B cell (primary cell): ENCODE results near the gene NOTCH3. TPM values are rescaled to one million over a fixed set of nuclear protein-coding genes. Genes with fewer than 3 reads are reported as not detected.

Source experiments
- ATAC-seq: fragments of 200-7000 bp; cut with Tn5 transposase; one replicate; pipeline ENCODE4 v1.10.0; 2021; ENCODE audit warnings: low read depth, mild to moderate bottlenecking, moderate number of reproducible peaks, moderate library complexity
- CTCF ChIA-PET: fragments of 350-600 bp; sonication (Branson Sonifier 250); formaldehyde crosslinking; loops from one replicate; lab custom pipeline; 2021; ENCODE audit warnings: antibody characterized with exemption, inconsistent platforms; lab: Charles Lee
- POLR2A ChIA-PET: fragments of 350-600 bp; sonication (Branson Sonifier 250); formaldehyde crosslinking; loops from one replicate; lab custom pipeline; 2021; ENCODE audit warnings: antibody characterized with exemption; lab: Charles Lee
- DNase-seq: peaks from one replicate; pipeline ENCODE4 v3.0.0; 2013
- H2AFZ ChIP-seq: 2 replicates; pipeline ENCODE4 v1.6.1; 2012; ENCODE audit warnings: mild to moderate bottlenecking, low read depth, low read length; ENCODE audit not compliant: insufficient read depth, poor library complexity, severe bottlenecking
- H3K27ac ChIP-seq, 2 donors: 1 replicate in 1 of 2; 2 replicates in 1 of 2; pipeline ENCODE4 v1.5.1; 2012 to 2013; ENCODE audit warnings: low read length in 2 of 2, mild to moderate bottlenecking in 2 of 2, moderate library complexity in 1 of 2
- H3K27me3 ChIP-seq, 4 experiments: fragments of 200-600 bp in 1 of 4; sonication (generic) in 1 of 4; replicated peaks in 1 of 4; 1 replicate in 2 of 4; 2 replicates in 2 of 4; pipeline versions ENCODE4 v1.6.1 to v1.7.0; 2013 to 2016; ENCODE audit warnings: low read length in 3 of 4, mild to moderate bottlenecking in 2 of 4, mixed read lengths in 1 of 4, moderate library complexity in 1 of 4; ENCODE audit not compliant: insufficient read depth in 4 of 4, control insufficient read depth in 3 of 4; ENCODE audit errors: control extremely low read depth in 1 of 4
- H3K36me3 ChIP-seq, 2 experiments: replicated peaks in 1 of 2; 1 replicate in 1 of 2; 2 replicates in 1 of 2; pipeline versions ENCODE4 v1.6.1 to v1.7.1; 2013; ENCODE audit warnings: low read length in 1 of 2; ENCODE audit not compliant: insufficient read depth in 2 of 2, control insufficient read depth in 1 of 2; ENCODE audit errors: control extremely low read depth in 1 of 2, extremely low read depth in 1 of 2
- H3K4me1 ChIP-seq, 2 donors: fragments of 200-600 bp in 1 of 2; sonication (generic) in 1 of 2; 1 replicate in 1 of 2; 2 replicates in 1 of 2; pipeline versions ENCODE4 v1.5.1 to v1.6.1; 2013 to 2017; ENCODE audit warnings: low read length in 2 of 2; ENCODE audit not compliant: control insufficient read depth in 2 of 2, insufficient read depth in 2 of 2
- H3K4me2 ChIP-seq: replicated peaks from 2 replicates; pipeline ENCODE3; 2012; ENCODE audit warnings: mild to moderate bottlenecking, low read depth, low read length; ENCODE audit not compliant: poor library complexity, severe bottlenecking
- H3K4me3 ChIP-seq, 5 experiments: fragments of 200-600 bp in 1 of 5; sonication (generic) in 1 of 5; 1 replicate in 3 of 5; 2 replicates in 2 of 5; pipeline versions ENCODE4 v1.5.1 to v1.7.0; 2011 to 2016; ENCODE audit warnings: low read length in 4 of 5, mild to moderate bottlenecking in 4 of 5, low read depth in 2 of 5, control low read depth in 1 of 5, moderate library complexity in 1 of 5; ENCODE audit not compliant: insufficient read depth in 1 of 5; ENCODE audit errors: control extremely low read depth in 1 of 5, extremely low read depth in 1 of 5
- H3K79me2 ChIP-seq: fragments of 200-600 bp; sonication (generic); one replicate; pipeline ENCODE4 v1.6.0; 2016; ENCODE audit warnings: low read length; ENCODE audit not compliant: control insufficient read depth, insufficient read depth
- H3K9ac ChIP-seq: fragments of 200-600 bp; sonication (generic); 2 replicates; pipeline ENCODE4 v1.6.1; 2017; ENCODE audit warnings: mild to moderate bottlenecking, low read length, moderate library complexity
- H3K9me3 ChIP-seq, 3 donors: one replicate each; pipeline versions ENCODE4 v1.6.1 to v1.7.1; 2013; ENCODE audit warnings: low read length in 2 of 3; ENCODE audit not compliant: control insufficient read depth in 2 of 3, insufficient read depth in 1 of 3; ENCODE audit errors: control extremely low read depth in 1 of 3
- H4K20me1 ChIP-seq: 2 replicates; pipeline ENCODE4 v1.6.0; 2012; ENCODE audit warnings: mild to moderate bottlenecking, low read length; ENCODE audit not compliant: insufficient read depth, control insufficient read depth, poor library complexity, severe bottlenecking
- H3K27ac Mint-ChIP-seq: one replicate; pipeline ENCODE4 v1.8.0; 2021; ENCODE audit warnings: mixed read lengths
- H3K27me3 Mint-ChIP-seq: one replicate; pipeline ENCODE4 v1.8.0; 2021; ENCODE audit warnings: mixed read lengths
- H3K4me1 Mint-ChIP-seq: one replicate; pipeline ENCODE4 v1.8.0; 2021; ENCODE audit warnings: mixed read lengths
- H3K4me3 Mint-ChIP-seq: one replicate; pipeline ENCODE4 v1.8.0; 2021; ENCODE audit warnings: mixed read lengths
- H3K9me3 Mint-ChIP-seq: one replicate; pipeline ENCODE4 v1.8.0; 2022; ENCODE audit warnings: mixed read lengths; ENCODE audit not compliant: insufficient read depth
- EZH2 ChIP-seq: IDR thresholded peaks from 2 replicates; pipeline ENCODE4 v1.6.1; 2012; ENCODE audit warnings: borderline replicate concordance, low read depth, mild to moderate bottlenecking, moderate library complexity, low read length; ENCODE audit not compliant: insufficient read depth, poor library complexity, severe bottlenecking
- WGBS: methylation state at CpG from one replicate; pipeline ENCODE4 v1.1.5; 2013; ENCODE audit warnings: missing lambda C conversion rate; ENCODE audit not compliant: insufficient coverage; 5-methylcytosine and 5-hydroxymethylcytosine counted together
- intact Hi-C: fragments of 100-400 bp; cut with micrococcal nuclease; formaldehyde crosslinking; loops from one replicate; pipeline ENCODE4 v1.10.0; 2022
- polyA plus RNA-seq: library from polyadenylated mRNA; depleted of rRNA; stranded (reverse); fragments of >200 nt; gene quantifications from 2 replicates; pipeline ENCODE4 v1.2.3, GENCODE V29; 2012
- total RNA-seq, 2 donors: library from RNA; stranded (reverse); fragments of 120-200 nt in 1 of 2; gene quantifications; 1 replicate in 1 of 2; 2 replicates in 1 of 2; pipeline versions ENCODE4 v1.2.3 to v1.2.4, GENCODE V29; 2013 to 2022
- TF ChIP-seq, protein P1 (sequence below): fragments of 200-600 bp; IDR thresholded peaks from one replicate; pipeline ENCODE4 v1.8.0; 2022; ENCODE audit warnings: antibody characterized with exemption, mild to moderate bottlenecking

The NOTCH3 gene
- total and polyA plus RNA-seq, 2 donors (not counting 1 experiment from before 2014, with no cell fraction given), result 0.01 to 0.05 TPM

DNA sequence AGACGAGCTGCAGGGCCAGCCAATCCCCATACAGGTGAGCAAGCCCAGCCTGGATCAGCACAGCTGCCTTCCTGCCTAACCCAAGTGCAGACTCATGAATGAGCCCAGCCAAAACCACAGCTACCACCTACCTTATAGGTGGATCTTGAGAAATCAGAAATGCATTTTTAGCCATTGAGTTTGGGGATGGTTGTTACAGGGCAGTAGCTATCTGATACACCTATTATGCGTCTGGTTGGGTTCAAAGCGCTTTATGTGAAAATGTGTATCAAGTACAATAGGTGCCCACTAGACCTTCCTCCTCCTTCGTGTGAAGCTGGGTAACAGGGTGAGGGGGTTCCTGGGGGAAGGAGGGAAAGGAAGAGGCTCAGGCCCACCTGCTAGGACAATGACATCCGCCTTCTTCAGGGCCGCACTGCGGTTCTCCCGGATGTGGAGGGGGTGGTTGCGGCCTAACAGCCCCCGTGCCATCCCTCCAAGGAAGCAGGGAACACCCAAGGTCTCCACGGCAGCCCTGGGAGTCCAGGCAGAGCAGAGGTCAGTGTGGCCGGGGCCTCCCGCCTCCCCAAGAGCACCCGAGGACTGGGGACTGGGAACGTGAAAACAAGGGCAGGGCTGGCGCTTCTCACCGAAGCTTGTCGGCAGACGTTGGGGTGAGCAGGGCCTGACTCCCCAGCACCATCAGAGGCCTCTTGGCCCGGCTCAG, 81.9 kb downstream of the NOTCH3 start:
- H3K4me3 Mint-ChIP-seq, result no peak overlapping the region
- ChIA-PET CTCF (no interaction called here), POLR2A (no interaction called here)
- no peak overlapping the region for H2AFZ ChIP-seq
- peaks cover 0 to under 1% (median 0%) of the 10 kb centered on the region in 3 donors for H3K9me3 ChIP-seq
- H3K4me2 ChIP-seq, result no peak overlapping the region
- no peak for DNase-seq
- TF ChIP-seq, protein P1, sequence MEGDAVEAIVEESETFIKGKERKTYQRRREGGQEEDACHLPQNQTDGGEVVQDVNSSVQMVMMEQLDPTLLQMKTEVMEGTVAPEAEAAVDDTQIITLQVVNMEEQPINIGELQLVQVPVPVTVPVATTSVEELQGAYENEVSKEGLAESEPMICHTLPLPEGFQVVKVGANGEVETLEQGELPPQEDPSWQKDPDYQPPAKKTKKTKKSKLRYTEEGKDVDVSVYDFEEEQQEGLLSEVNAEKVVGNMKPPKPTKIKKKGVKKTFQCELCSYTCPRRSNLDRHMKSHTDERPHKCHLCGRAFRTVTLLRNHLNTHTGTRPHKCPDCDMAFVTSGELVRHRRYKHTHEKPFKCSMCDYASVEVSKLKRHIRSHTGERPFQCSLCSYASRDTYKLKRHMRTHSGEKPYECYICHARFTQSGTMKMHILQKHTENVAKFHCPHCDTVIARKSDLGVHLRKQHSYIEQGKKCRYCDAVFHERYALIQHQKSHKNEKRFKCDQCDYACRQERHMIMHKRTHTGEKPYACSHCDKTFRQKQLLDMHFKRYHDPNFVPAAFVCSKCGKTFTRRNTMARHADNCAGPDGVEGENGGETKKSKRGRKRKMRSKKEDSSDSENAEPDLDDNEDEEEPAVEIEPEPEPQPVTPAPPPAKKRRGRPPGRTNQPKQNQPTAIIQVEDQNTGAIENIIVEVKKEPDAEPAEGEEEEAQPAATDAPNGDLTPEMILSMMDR, result no peak
- TF ChIP-seq EZH2, result no peak
- H3K9ac ChIP-seq, result no peak overlapping the region
- no peaks in the 10 kb centered on the region for H3K27me3 Mint-ChIP-seq
- H3K79me2 ChIP-seq, result peaks cover 5% of the 10 kb centered on the region
- H3K27me3 ChIP-seq, result no peaks in the 10 kb centered on the region
- no peak overlapping the region for H3K27ac ChIP-seq
- WGBS, result 99% methylated on average over 14 of the region's 20 CpGs
- peaks cover 5% of the 10 kb centered on the region for H4K20me1 ChIP-seq
- intact Hi-C loops, result no loop called here
- no peaks in the 10 kb centered on the region for H3K9me3 Mint-ChIP-seq
- H3K27ac Mint-ChIP-seq, result no peak overlapping the region
- H3K4me1 Mint-ChIP-seq, result peaks cover 2% of the 10 kb centered on the region
- H3K36me3 ChIP-seq, result peaks cover 0 to 46% of the 10 kb centered on the region in 2 experiments
- no peak for ATAC-seq
- H3K4me3 ChIP-seq, result no peak overlapping the region
- H3K4me1 ChIP-seq, result peaks cover under 1 to 1% of the 10 kb centered on the region in 2 donors

DNA sequence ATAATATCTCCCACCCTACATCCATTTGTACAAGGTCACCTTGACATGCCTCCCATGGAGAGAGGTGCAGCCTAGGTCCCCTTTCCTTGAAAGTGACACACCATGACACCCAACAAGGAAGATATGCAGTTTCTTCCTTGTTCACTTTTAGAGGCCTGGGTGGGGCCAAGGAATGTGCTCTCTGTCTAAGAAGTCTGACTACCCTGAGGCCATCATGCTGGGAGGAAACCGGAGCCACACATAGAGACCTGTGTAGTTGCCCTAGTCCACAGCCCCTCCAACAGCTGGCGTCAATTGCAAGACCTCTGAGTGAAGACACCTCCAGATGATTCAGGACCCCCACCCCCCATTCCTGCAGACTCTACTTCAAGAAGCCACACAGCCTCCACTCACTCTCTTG, 82.5 kb downstream of the NOTCH3 start:
- H3K4me3 ChIP-seq, result no peak overlapping the region
- Mint-ChIP-seq H3K9me3 (no peaks in the 10 kb centered on the region), H3K27me3 (no peaks in the 10 kb centered on the region), H3K27ac (no peak overlapping the region), H3K4me3 (no peak overlapping the region), H3K4me1 (peaks cover 1% of the 10 kb centered on the region)
- POLR2A ChIA-PET, result no interaction called here
- peaks cover 0 to 46% of the 10 kb centered on the region in 2 experiments for H3K36me3 ChIP-seq
- WGBS, result 100% methylated on average over 2 of the region's 2 CpGs
- no peaks in the 10 kb centered on the region for H3K4me1 ChIP-seq
- H3K9me3 ChIP-seq, result peaks cover 0 to 7% (median 0%) of the 10 kb centered on the region in 3 donors
- no peak overlapping the region for H3K27ac ChIP-seq
- TF ChIP-seq EZH2, result no peak
- TF ChIP-seq, protein P1, result no peak
- CTCF ChIA-PET, result no interaction called here
- H4K20me1 ChIP-seq, result no peaks in the 10 kb centered on the region
- H3K4me2 ChIP-seq, result no peak overlapping the region
- no peak overlapping the region for H3K9ac ChIP-seq
- ATAC-seq, result no peak
- H2AFZ ChIP-seq, result no peak overlapping the region
- DNase-seq, result no peak
- H3K27me3 ChIP-seq, result no peaks in the 10 kb centered on the region
- peaks cover 5% of the 10 kb centered on the region for H3K79me2 ChIP-seq
- intact Hi-C loops, result no loop called here
